PC-9 (cell line): ENCODE results near the gene PSKH1. TPM values are rescaled to one million over a fixed set of nuclear protein-coding genes. Genes with fewer than 3 reads are reported as not detected.

Experiments
- BruUV-seq: library from RNA; stranded (reverse); fragments of 400-500 nt; replicated peaks from 2 replicates; lab custom pipeline; 2021; lab: Mats Ljungman, UMichigan
- CTCF ChIA-PET: fragments of 300-600 bp; sonication (Branson Sonifier 250); formaldehyde crosslinking; loops from one replicate; lab custom pipeline; 2022; ENCODE audit warnings: antibody characterized with exemption; lab: Charles Lee
- POLR2A ChIA-PET: fragments of 300-600 bp; sonication (Branson Sonifier 250); formaldehyde crosslinking; loops from one replicate; lab custom pipeline; 2022; ENCODE audit warnings: antibody characterized with exemption; ENCODE audit not compliant: unreplicated experiment; lab: Charles Lee
- DNase-seq, 2 experiments: peaks; one replicate each; pipeline versions ENCODE4 v3.0.0 to v3.0.0-alpha.2; 2015 to 2022; ENCODE audit warnings: mixed read lengths in 1 of 2
- H2AFZ ChIP-seq: fragments of 200-600 bp; sonication (generic); 2 replicates; pipeline ENCODE4 v1.8.1; 2017; ENCODE audit warnings: antibody characterized with exemption
- H3F3A ChIP-seq: fragments of 200-600 bp; sonication (generic); 2 replicates; pipeline ENCODE4 v1.8.1; 2017; ENCODE audit warnings: antibody characterized with exemption, mild to moderate bottlenecking, low read depth; ENCODE audit not compliant: insufficient read depth
- H3K27ac ChIP-seq: fragments of 200-600 bp; sonication (generic); 2 replicates; pipeline ENCODE4 v1.6.1; 2016; ENCODE audit warnings: mixed run types
- H3K27me3 ChIP-seq: fragments of 200-600 bp; sonication (generic); 2 replicates; pipeline ENCODE4 v1.6.1; 2016; ENCODE audit warnings: low read depth, mixed run types; ENCODE audit not compliant: insufficient read depth
- H3K36me3 ChIP-seq: fragments of 200-600 bp; sonication (generic); 2 replicates; pipeline ENCODE4 v1.6.1; 2016; ENCODE audit warnings: low read depth, mixed run types
- H3K4me1 ChIP-seq: fragments of 200-600 bp; sonication (generic); replicated peaks from 2 replicates; pipeline ENCODE4 v1.6.1; 2016; ENCODE audit warnings: mixed run types; ENCODE audit not compliant: insufficient read depth
- H3K4me2 ChIP-seq: fragments of 200-600 bp; sonication (generic); 2 replicates; pipeline ENCODE4 v1.6.1; 2017; ENCODE audit warnings: mixed run types
- H3K4me3 ChIP-seq: fragments of 200-600 bp; sonication (generic); 2 replicates; pipeline ENCODE4 v1.6.1; 2016; ENCODE audit warnings: mixed run types
- H3K79me2 ChIP-seq: fragments of 200-600 bp; sonication (generic); 2 replicates; pipeline ENCODE4 v1.6.1; 2017; ENCODE audit warnings: low read depth, mixed run types
- H3K9me2 ChIP-seq: fragments of 200-600 bp; sonication (generic); 2 replicates; pipeline ENCODE4 v1.8.1; 2017; ENCODE audit warnings: mild to moderate bottlenecking; ENCODE audit not compliant: insufficient read depth
- H3K9me3 ChIP-seq: fragments of 200-600 bp; sonication (generic); 2 replicates; pipeline ENCODE4 v1.8.1; 2016; ENCODE audit warnings: low read depth; ENCODE audit not compliant: insufficient read depth
- H4K20me1 ChIP-seq: fragments of 200-600 bp; sonication (generic); 2 replicates; pipeline ENCODE4 v1.8.1; 2017; ENCODE audit not compliant: insufficient read depth
- EZH2 ChIP-seq: fragments of 200-600 bp; sonication (generic); IDR thresholded peaks from 2 replicates; pipeline ENCODE4 v1.8.0; 2017; ENCODE audit warnings: antibody characterized with exemption, low read depth
- intact Hi-C: fragments of 100-400 bp; cut with micrococcal nuclease; formaldehyde crosslinking; loops from one replicate; pipeline ENCODE4 v1.10.0; 2022; ENCODE audit not compliant: unreplicated experiment
- total RNA-seq: library from RNA; stranded (reverse); gene quantifications from 2 replicates; pipeline ENCODE4 v1.2.3, GENCODE V29; 2021
- TF ChIP-seq, protein P1 (sequence below): fragments of 200-600 bp; sonication (generic); conservative IDR thresholded peaks from 2 replicates; pipeline ENCODE4 v1.6.1; 2017; ENCODE audit warnings: mixed run types, antibody characterized with exemption, mild to moderate bottlenecking, moderate library complexity

PSKH1 gene
- total RNA-seq, 1 experiment from 2014 or later, result 25.8 TPM

DNA sequence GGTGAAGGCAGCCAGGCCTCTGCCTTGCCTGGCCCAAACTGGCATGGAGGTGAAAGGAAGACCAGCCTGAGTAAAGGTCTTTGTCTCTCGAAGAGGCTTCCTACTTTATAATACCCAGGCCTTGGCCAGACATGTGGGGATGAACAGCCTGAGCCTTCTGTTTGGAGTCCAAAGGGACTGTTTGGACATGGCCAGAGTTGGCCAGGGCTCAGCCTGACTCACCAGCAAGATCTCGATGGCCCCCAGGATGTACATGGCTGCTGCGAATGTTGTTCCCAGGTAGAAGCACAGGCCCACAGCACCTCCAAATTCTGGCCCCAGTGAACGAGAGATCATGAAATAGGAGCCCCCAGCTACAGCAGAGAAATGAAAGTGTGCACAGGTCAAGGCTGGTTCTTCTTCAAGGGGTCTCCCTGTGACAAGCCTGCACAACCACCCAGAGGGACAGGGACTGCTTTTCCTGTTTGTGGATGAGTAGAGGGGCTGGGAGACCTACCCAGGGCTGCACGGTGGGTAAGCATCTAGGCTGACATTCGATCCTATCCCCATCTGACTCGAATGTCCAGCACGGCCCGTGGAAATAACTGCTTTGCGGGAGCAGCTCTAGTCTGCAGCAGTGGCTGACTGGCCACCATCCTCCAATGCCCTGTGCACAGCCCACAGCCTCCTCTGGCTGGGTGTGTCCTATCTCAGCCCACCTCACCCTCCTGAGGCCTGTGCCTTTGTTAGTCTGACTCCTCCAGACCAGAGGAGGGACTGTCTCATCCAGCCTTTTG lies 61.6 kb downstream of the PSKH1 start:
- Histone ChIP-seq H3K4me2 (no peak overlapping the region), H4K20me1 (no peaks in the 10 kb centered on the region), H3K27ac (no peak overlapping the region), H3K79me2 (no peaks in the 10 kb centered on the region), H3K36me3 (no peaks in the 10 kb centered on the region), H3F3A (no peaks in the 10 kb centered on the region), H3K9me3 (no peaks in the 10 kb centered on the region), H3K9me2 (no peaks in the 10 kb centered on the region), H3K4me3 (no peak overlapping the region), H2AFZ (no peak overlapping the region), H3K27me3 (no peaks in the 10 kb centered on the region), H3K4me1 (no peaks in the 10 kb centered on the region)
- ChIA-PET POLR2A (no interaction called here), CTCF (no interaction called here)
- TF ChIP-seq, protein P1, sequence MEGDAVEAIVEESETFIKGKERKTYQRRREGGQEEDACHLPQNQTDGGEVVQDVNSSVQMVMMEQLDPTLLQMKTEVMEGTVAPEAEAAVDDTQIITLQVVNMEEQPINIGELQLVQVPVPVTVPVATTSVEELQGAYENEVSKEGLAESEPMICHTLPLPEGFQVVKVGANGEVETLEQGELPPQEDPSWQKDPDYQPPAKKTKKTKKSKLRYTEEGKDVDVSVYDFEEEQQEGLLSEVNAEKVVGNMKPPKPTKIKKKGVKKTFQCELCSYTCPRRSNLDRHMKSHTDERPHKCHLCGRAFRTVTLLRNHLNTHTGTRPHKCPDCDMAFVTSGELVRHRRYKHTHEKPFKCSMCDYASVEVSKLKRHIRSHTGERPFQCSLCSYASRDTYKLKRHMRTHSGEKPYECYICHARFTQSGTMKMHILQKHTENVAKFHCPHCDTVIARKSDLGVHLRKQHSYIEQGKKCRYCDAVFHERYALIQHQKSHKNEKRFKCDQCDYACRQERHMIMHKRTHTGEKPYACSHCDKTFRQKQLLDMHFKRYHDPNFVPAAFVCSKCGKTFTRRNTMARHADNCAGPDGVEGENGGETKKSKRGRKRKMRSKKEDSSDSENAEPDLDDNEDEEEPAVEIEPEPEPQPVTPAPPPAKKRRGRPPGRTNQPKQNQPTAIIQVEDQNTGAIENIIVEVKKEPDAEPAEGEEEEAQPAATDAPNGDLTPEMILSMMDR, result no peak
- TF ChIP-seq EZH2, result no peak
- intact Hi-C loops, result no loop called here
- DNase-seq, result no peak
- BruUV-seq, result no TSS peak

DNA sequence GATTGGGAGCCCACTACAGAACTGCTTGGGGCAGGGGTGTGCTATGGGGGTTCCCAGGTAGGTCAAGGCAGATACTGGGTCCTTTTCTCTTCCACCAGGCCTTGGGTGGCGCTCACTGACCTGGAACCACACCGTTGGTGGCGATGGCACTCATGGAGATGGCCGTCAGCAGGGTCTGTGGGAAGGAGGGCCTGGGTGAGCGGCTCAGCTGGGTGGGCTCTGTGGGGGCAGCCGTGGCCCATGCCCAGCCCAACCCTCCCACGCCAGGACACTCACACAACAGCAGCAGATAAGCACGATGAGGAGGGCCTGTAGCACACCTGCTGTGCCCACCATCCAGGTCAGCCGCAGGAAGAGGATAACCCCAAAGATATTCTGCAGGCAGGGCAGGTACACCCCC lies 64.6 kb downstream of the PSKH1 start:
- Histone ChIP-seq H3K4me1 (no peaks in the 10 kb centered on the region), H3K4me3 (no peak overlapping the region), H3K27me3 (no peaks in the 10 kb centered on the region), H3K4me2 (no peak overlapping the region), H2AFZ (no peak overlapping the region), H3F3A (no peaks in the 10 kb centered on the region), H3K36me3 (no peaks in the 10 kb centered on the region), H3K79me2 (no peaks in the 10 kb centered on the region), H3K9me3 (no peaks in the 10 kb centered on the region), H3K27ac (no peak overlapping the region), H4K20me1 (no peaks in the 10 kb centered on the region), H3K9me2 (no peaks in the 10 kb centered on the region)
- CTCF ChIA-PET, result no interaction called here
- POLR2A ChIA-PET, result no interaction called here
- no TSS peak for BruUV-seq
- intact Hi-C loops, result no loop called here
- no peak for DNase-seq
- TF ChIP-seq, protein P1, result no peak
- no peak for TF ChIP-seq EZH2

DNA sequence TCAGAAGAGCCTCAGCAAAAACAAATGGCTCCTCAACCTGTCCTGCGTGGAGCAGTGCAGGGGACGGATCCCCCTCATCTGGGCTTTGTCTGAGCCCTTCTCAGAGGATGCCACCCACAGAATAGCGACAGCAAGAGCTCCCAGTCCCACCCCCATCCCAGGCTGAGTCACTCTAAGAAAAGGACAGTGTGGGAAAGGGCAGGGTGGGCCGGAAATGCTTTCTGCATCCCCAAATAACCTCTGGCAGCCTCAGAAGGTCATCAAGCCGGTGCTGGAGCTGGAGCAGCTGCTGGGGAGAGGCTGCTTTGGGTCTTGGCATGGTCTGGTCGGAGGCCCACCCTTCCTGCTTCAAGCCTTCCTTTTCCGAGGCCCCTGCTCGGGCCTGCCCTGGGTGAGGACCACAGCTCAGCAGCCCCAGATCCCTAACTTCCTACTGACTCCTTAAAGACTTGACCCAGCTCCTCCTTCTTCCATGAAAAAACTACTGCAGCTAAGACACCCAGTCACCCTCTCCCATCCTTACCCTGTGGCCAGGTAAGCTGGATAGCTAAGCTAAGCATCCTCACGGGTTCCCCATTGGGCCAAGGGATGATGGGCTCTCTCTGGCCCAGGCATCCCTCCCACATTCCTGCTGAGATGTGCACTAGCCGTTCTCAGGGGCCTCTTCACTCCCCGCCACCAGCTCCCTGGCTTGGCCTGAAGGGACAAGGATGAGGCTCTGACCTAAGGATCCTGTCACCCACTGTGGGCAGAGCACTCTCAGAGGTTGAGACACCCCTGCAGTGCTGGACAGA lies 66.7 kb downstream of the PSKH1 start:
- H3K9me2 ChIP-seq, result no peaks in the 10 kb centered on the region
- CTCF ChIA-PET, result interaction anchor here (0.6 kb wide), 1 partner anchor 231 kb away, joined by 4 read pairs; no protein-coding TSS in a partner anchor
- no peak for DNase-seq
- POLR2A ChIA-PET, result interaction anchor here (0.6 kb wide), 1 partner anchor 713 kb away, joined by 4 read pairs; no protein-coding TSS in a partner anchor
- no TSS peak for BruUV-seq
- no peak overlapping the region for H2AFZ ChIP-seq
- H3K4me1 ChIP-seq, result no peaks in the 10 kb centered on the region
- H3K4me2 ChIP-seq, result no peak overlapping the region
- TF ChIP-seq, protein P1, result no peak
- no peak for TF ChIP-seq EZH2
- no peaks in the 10 kb centered on the region for H3K79me2 ChIP-seq
- H3K27me3 ChIP-seq, result no peaks in the 10 kb centered on the region
- no peaks in the 10 kb centered on the region for H4K20me1 ChIP-seq
- no peaks in the 10 kb centered on the region for H3K36me3 ChIP-seq
- intact Hi-C loops, result no loop called here
- H3K9me3 ChIP-seq, result no peaks in the 10 kb centered on the region
- H3K4me3 ChIP-seq, result no peak overlapping the region
- H3F3A ChIP-seq, result no peaks in the 10 kb centered on the region
- H3K27ac ChIP-seq, result no peak overlapping the region
